ENCODE results near the gene ZC3H13. TPM values are rescaled to one million over a fixed set of nuclear protein-coding genes. Genes with fewer than 3 reads are reported as not detected.

Gene ZC3H13
- total RNA-seq, 1 experiment from 2014 or later, result 61.9 TPM

DNA sequence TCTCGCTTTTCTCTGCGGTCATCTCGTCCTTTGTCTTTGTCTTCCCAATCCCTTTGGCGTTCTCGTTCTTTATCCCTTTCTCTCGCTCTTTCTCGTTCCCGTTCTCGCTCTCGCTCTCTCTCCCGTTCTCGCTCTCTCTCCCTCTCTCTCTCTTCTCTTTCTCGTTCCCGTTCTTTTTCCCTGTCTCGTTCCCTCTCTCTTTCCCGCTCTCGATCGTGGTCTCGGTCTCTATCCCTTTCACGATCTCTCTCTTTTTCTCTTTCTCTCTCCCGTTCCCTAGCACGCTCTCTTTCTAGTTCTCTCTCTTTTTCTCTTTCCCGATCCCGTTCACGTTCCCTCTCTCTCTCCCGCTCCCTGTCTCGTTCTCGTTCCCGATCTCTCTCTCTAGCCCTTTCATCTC, 77.2 kb downstream of the ZC3H13 start:
- no peaks in the 10 kb centered on the region for H3K4me1 Mint-ChIP-seq
- H3K79me2 ChIP-seq (ENCODE audit: insufficient read depth, low read length), result no peaks in the 10 kb centered on the region
- H4K20me1 ChIP-seq (ENCODE audit: control insufficient read depth, insufficient read depth, insufficient read length), result no peaks in the 10 kb centered on the region
- peak overlapping the region; percentile 47 for H4K5ac ChIP-seq (ENCODE audit: insufficient read length, low read depth, low read length)
- no peak overlapping the region for H2BK12ac ChIP-seq (ENCODE audit: insufficient read length, low read depth, low read length)
- peaks cover 22 to 49% (median 41%) of the 10 kb centered on the region in 3 experiments; a peak in 6 of 7 replicates for H3K36me3 Mint-ChIP-seq (ENCODE audit: insufficient read depth in 1 of 3, low read depth in 3 of 3)
- no peak overlapping the region for H3K14ac ChIP-seq (ENCODE audit: insufficient read depth, low read length)
- no peak overlapping the region for H3K27ac ChIP-seq (ENCODE audit: insufficient read length, low read depth, low read length)
- TF ChIP-seq, protein P1, sequence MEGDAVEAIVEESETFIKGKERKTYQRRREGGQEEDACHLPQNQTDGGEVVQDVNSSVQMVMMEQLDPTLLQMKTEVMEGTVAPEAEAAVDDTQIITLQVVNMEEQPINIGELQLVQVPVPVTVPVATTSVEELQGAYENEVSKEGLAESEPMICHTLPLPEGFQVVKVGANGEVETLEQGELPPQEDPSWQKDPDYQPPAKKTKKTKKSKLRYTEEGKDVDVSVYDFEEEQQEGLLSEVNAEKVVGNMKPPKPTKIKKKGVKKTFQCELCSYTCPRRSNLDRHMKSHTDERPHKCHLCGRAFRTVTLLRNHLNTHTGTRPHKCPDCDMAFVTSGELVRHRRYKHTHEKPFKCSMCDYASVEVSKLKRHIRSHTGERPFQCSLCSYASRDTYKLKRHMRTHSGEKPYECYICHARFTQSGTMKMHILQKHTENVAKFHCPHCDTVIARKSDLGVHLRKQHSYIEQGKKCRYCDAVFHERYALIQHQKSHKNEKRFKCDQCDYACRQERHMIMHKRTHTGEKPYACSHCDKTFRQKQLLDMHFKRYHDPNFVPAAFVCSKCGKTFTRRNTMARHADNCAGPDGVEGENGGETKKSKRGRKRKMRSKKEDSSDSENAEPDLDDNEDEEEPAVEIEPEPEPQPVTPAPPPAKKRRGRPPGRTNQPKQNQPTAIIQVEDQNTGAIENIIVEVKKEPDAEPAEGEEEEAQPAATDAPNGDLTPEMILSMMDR (conservative IDR thresholded peaks at IDR 0.05), result no peak
- WGBS (ENCODE audit: extremely low coverage, insufficient read length, low lambda C conversion rate), result over 99% methylated on average over 25 of the region's 29 CpGs
- no peaks in the 10 kb centered on the region for H3K4me1 ChIP-seq (ENCODE audit: insufficient read depth, low read length)
- H4K91ac ChIP-seq (ENCODE audit: insufficient read length, low read depth, low read length), result no peak overlapping the region
- H3K18ac ChIP-seq (ENCODE audit: insufficient read length, low read depth, low read length), result no peak overlapping the region
- no peaks in the 10 kb centered on the region for H3K27me3 Mint-ChIP-seq (ENCODE audit: low read depth)
- peak overlapping the region; percentile 48 for H4K8ac ChIP-seq (replicated peaks; ENCODE audit: insufficient read length, low read depth, low read length)
- no peak overlapping the region for H3K4me2 ChIP-seq (ENCODE audit: insufficient read depth, insufficient read length, low read length)
- no peak overlapping the region for H3K4me3 Mint-ChIP-seq
- H3K4ac ChIP-seq (ENCODE audit: low read depth, low read length), result no peak overlapping the region
- no peaks in the 10 kb centered on the region for H3K23me2 ChIP-seq (ENCODE audit: insufficient read length, low read depth, low read length, poor library complexity, severe bottlenecking)
- H3K9ac ChIP-seq (ENCODE audit: extremely low read depth, insufficient read length, low read length), result no peak overlapping the region
- no peak overlapping the region for H2AFZ ChIP-seq (ENCODE audit: low read length)
- no peaks in the 10 kb centered on the region for H3K9me3 Mint-ChIP-seq
- H2BK120ac ChIP-seq (ENCODE audit: low read depth, low read length, poor library complexity, severe bottlenecking), result no peak overlapping the region
- DNase-seq, result no peak
- H3K27ac Mint-ChIP-seq, result peak overlapping the region in 1 of 3 experiments; percentile 16; a peak in 2 of 7 replicates
- no peaks in the 10 kb centered on the region for H3K79me1 ChIP-seq (ENCODE audit: insufficient read depth, low read depth, low read length, poor library complexity, severe bottlenecking)
- H2BK5ac ChIP-seq (ENCODE audit: insufficient read length, low read length), result no peak overlapping the region
- no peak overlapping the region for H2BK15ac ChIP-seq (ENCODE audit: low read depth, low read length)
- no peak overlapping the region for H3K56ac ChIP-seq (ENCODE audit: insufficient read length, low read depth, low read length)
- H3K27me3 ChIP-seq (ENCODE audit: insufficient read depth, low read length), result no peaks in the 10 kb centered on the region
- no peak overlapping the region for H2BK20ac ChIP-seq (ENCODE audit: low read depth, low read length, poor library complexity, severe bottlenecking)
- no peaks in the 10 kb centered on the region for H3K9me3 ChIP-seq (ENCODE audit: control insufficient read depth, low read depth, low read length)
- no peak overlapping the region for H3K23ac ChIP-seq (ENCODE audit: insufficient read length, low read depth, low read length)
- H3T11ph ChIP-seq (ENCODE audit: low read length), result no peak overlapping the region
- H2AK5ac ChIP-seq (ENCODE audit: insufficient read length, low read length), result no peak overlapping the region

All from H9 (cell line).